H9 (cell line): Measurements from ENCODE around the gene HAL. TPM values are rescaled to one million over a fixed set of nuclear protein-coding genes. Genes with fewer than 3 reads are reported as not detected.

Experiments
- DNase-seq: peaks from one replicate; pipeline ENCODE4 v3.0.0-alpha.2; 2017
- H2AFZ ChIP-seq: one replicate; pipeline ENCODE4 v1.6.1; 2013; ENCODE audit warnings: mild to moderate bottlenecking, low read length, control low read depth, moderate library complexity
- H2AK5ac ChIP-seq: 2 replicates; pipeline ENCODE4 v1.6.1; 2013; ENCODE audit warnings: low read length, control low read depth, mixed read lengths; ENCODE audit not compliant: insufficient read length
- H2BK120ac ChIP-seq: one replicate; pipeline ENCODE4 v1.6.1; 2013; ENCODE audit warnings: low read depth, mild to moderate bottlenecking, low read length, control low read depth, inconsistent platforms; ENCODE audit not compliant: poor library complexity, severe bottlenecking
- H2BK12ac ChIP-seq: 2 replicates; pipeline ENCODE4 v1.6.1; 2013; ENCODE audit warnings: low read length, control low read depth, mixed read lengths, low read depth; ENCODE audit not compliant: insufficient read length
- H2BK15ac ChIP-seq: 2 replicates; pipeline ENCODE4 v1.6.1; 2013; ENCODE audit warnings: low read depth, low read length, control low read depth
- H2BK20ac ChIP-seq: one replicate; pipeline ENCODE4 v1.6.1; 2013; ENCODE audit warnings: low read depth, mild to moderate bottlenecking, low read length, control low read depth, inconsistent platforms; ENCODE audit not compliant: poor library complexity, severe bottlenecking
- H2BK5ac ChIP-seq: 2 replicates; pipeline ENCODE4 v1.6.1; 2013; ENCODE audit warnings: low read length, control low read depth, mixed read lengths; ENCODE audit not compliant: insufficient read length
- H3K14ac ChIP-seq: 2 replicates; pipeline ENCODE4 v1.6.1; 2013; ENCODE audit warnings: low read length, control low read depth; ENCODE audit not compliant: insufficient read depth
- H3K18ac ChIP-seq: 2 replicates; pipeline ENCODE4 v1.6.1; 2013; ENCODE audit warnings: low read depth, mild to moderate bottlenecking, mixed read lengths, low read length, control low read depth; ENCODE audit not compliant: insufficient read length
- H3K23ac ChIP-seq: 2 replicates; pipeline ENCODE4 v1.6.1; 2013; ENCODE audit warnings: low read length, control low read depth, mixed read lengths, low read depth; ENCODE audit not compliant: insufficient read length
- H3K23me2 ChIP-seq: 2 replicates; pipeline ENCODE4 v1.6.1; 2013; ENCODE audit warnings: low read depth, mild to moderate bottlenecking, mixed read lengths, low read length, control low read depth; ENCODE audit not compliant: insufficient read length, poor library complexity, severe bottlenecking
- H3K27ac ChIP-seq: 2 replicates; pipeline ENCODE4 v1.5.1; 2013; ENCODE audit warnings: low read length, control low read depth, mixed read lengths, low read depth; ENCODE audit not compliant: insufficient read length
- H3K27me3 ChIP-seq: 2 replicates; pipeline ENCODE4 v1.6.1; 2013; ENCODE audit warnings: low read length, control low read depth, inconsistent platforms; ENCODE audit not compliant: insufficient read depth
- H3K4ac ChIP-seq: 2 replicates; pipeline ENCODE4 v1.6.1; 2013; ENCODE audit warnings: low read depth, mild to moderate bottlenecking, control low read depth, inconsistent platforms, low read length, moderate library complexity
- H3K4me1 ChIP-seq: 2 replicates; pipeline ENCODE4 v1.6.1; 2013; ENCODE audit warnings: low read length, control low read depth, inconsistent platforms; ENCODE audit not compliant: insufficient read depth
- H3K4me2 ChIP-seq: 2 replicates; pipeline ENCODE4 v1.6.1; 2013; ENCODE audit warnings: low read length, control low read depth, mixed read lengths; ENCODE audit not compliant: insufficient read length, insufficient read depth
- H3K56ac ChIP-seq: 2 replicates; pipeline ENCODE4 v1.6.1; 2013; ENCODE audit warnings: low read depth, mild to moderate bottlenecking, mixed read lengths, low read length, control low read depth; ENCODE audit not compliant: insufficient read length
- H3K79me1 ChIP-seq: 2 replicates; pipeline ENCODE4 v1.6.1; 2013; ENCODE audit warnings: low read depth, mild to moderate bottlenecking, moderate library complexity, low read length, control low read depth, inconsistent platforms; ENCODE audit not compliant: insufficient read depth, poor library complexity, severe bottlenecking
- H3K79me2 ChIP-seq: 2 replicates; pipeline ENCODE4 v1.6.1; 2013; ENCODE audit warnings: low read length, control low read depth, inconsistent platforms; ENCODE audit not compliant: insufficient read depth
- H3K9ac ChIP-seq: 2 replicates; pipeline ENCODE4 v1.6.1; 2013; ENCODE audit warnings: low read length, control low read depth, mixed read lengths; ENCODE audit not compliant: insufficient read length; ENCODE audit errors: extremely low read depth
- H3K9me3 ChIP-seq: one replicate; pipeline ENCODE4 v1.6.1; 2013; ENCODE audit warnings: low read depth, low read length, inconsistent platforms; ENCODE audit not compliant: control insufficient read depth
- H3T11ph ChIP-seq: one replicate; pipeline ENCODE4 v1.6.1; 2013; ENCODE audit warnings: mild to moderate bottlenecking, low read length, control low read depth, inconsistent platforms
- H4K20me1 ChIP-seq: one replicate; pipeline ENCODE4 v1.6.1; 2013; ENCODE audit not compliant: control insufficient read depth, insufficient read length, insufficient read depth
- H4K5ac ChIP-seq: 2 replicates; pipeline ENCODE4 v1.6.1; 2013; ENCODE audit warnings: low read depth, mild to moderate bottlenecking, mixed read lengths, low read length, control low read depth; ENCODE audit not compliant: insufficient read length
- H4K8ac ChIP-seq: replicated peaks from 2 replicates; pipeline ENCODE4 v1.6.1; 2013; ENCODE audit warnings: low read length, control low read depth, mixed read lengths, low read depth; ENCODE audit not compliant: insufficient read length
- H4K91ac ChIP-seq: 2 replicates; pipeline ENCODE4 v1.6.1; 2013; ENCODE audit warnings: low read depth, mild to moderate bottlenecking, moderate library complexity, mixed read lengths, low read length, control low read depth; ENCODE audit not compliant: insufficient read length
- H3K27ac Mint-ChIP-seq, 3 experiments: 2 replicates in 2 of 3; 3 replicates in 1 of 3; pipeline ENCODE4 v1.8.0; 2020 to 2021; ENCODE audit warnings: mixed read lengths in 3 of 3, mild to moderate bottlenecking in 1 of 3, moderate library complexity in 1 of 3
- H3K27me3 Mint-ChIP-seq: 2 replicates; pipeline ENCODE4 v1.8.0; 2021; ENCODE audit warnings: low read depth, mild to moderate bottlenecking, moderate library complexity, mixed read lengths
- H3K36me3 Mint-ChIP-seq, 3 experiments: 2 replicates in 2 of 3; 3 replicates in 1 of 3; pipeline ENCODE4 v1.8.0; 2020 to 2021; ENCODE audit warnings: low read depth in 3 of 3, mixed read lengths in 3 of 3; ENCODE audit not compliant: insufficient read depth in 1 of 3
- H3K4me1 Mint-ChIP-seq, 2 experiments: 2 replicates each; pipeline ENCODE4 v1.8.0; 2020; ENCODE audit warnings: mixed read lengths in 2 of 2
- H3K4me3 Mint-ChIP-seq, 2 experiments: 2 replicates in 1 of 2; 3 replicates in 1 of 2; pipeline ENCODE4 v1.8.0; 2020 to 2021; ENCODE audit warnings: mild to moderate bottlenecking in 2 of 2, mixed read lengths in 2 of 2, moderate library complexity in 1 of 2
- H3K9me3 Mint-ChIP-seq, 2 experiments: 2 replicates in 1 of 2; 3 replicates in 1 of 2; pipeline ENCODE4 v1.8.0; 2020; ENCODE audit warnings: mild to moderate bottlenecking in 2 of 2, mixed read lengths in 2 of 2, moderate library complexity in 1 of 2
- WGBS: extraction: QIAGEN DNeasy Blood & Tissue Kit; methylation state at CpG from one replicate; pipeline ENCODE4 v1.1.7; 2013; ENCODE audit warnings: missing lambda C conversion rate, low lambda C conversion rate, mixed read lengths; ENCODE audit not compliant: insufficient read length; ENCODE audit errors: extremely low coverage; 5-methylcytosine and 5-hydroxymethylcytosine counted together
- total RNA-seq: library from RNA; stranded (reverse); gene quantifications from 2 replicates; pipeline ENCODE4 v1.2.1, GENCODE V29; 2021
- TF ChIP-seq, protein P1 (sequence below): fragments of 200-600 bp; sonication (generic); conservative IDR thresholded peaks from 3 replicates; pipeline ENCODE4 v1.8.0; 2021; ENCODE audit warnings: antibody characterized with exemption, mild to moderate bottlenecking

Gene HAL
- total RNA-seq, 1 experiment from 2014 or later: 0.35 TPM

DNA sequence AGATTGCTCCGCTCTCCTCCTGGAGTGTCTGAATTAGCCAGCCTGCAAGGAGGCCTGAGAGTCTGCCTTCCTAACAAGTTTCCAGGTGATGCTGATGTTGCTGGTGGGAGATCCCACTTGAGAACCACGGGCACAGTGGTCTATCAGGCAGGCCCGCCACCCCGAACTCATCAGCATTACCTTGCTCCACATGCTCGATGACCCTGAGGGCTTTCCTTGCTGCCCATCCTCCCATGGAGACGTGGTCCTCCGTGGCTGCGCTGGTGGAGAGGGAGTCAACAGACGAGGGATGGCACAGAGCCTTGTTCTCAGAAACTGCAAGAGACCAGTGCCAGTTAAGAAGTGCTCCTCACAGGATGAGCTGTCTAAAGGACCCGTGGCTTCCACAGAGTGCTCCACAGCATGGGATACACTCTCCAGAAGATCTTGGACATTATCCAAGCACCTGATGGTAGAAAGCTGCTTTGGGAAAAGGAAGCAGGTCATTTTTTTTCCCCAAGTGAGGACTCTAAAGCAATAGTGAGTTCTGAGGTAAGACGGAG is 18.3 kb downstream of the HAL start:
- no peak overlapping the region for H3K56ac ChIP-seq
- DNase-seq: no peak
- no peaks in the 10 kb centered on the region for H3K23me2 ChIP-seq
- H3K9me3 Mint-ChIP-seq: no peaks in the 10 kb centered on the region
- H3K27me3 Mint-ChIP-seq: no peaks in the 10 kb centered on the region; the same call in none of the 2 replicates
- no peak overlapping the region for H3K23ac ChIP-seq
- peaks cover 9 to 18% of the 10 kb centered on the region in 2 experiments for H3K4me1 Mint-ChIP-seq
- H3K4me2 ChIP-seq: no peak overlapping the region
- H2BK5ac ChIP-seq: no peak overlapping the region
- no peak overlapping the region for H3K27ac ChIP-seq
- no CpG with 5 or more reads among the region's 11 CpGs for WGBS
- H4K91ac ChIP-seq: no peak overlapping the region
- no peaks in the 10 kb centered on the region for H3K79me1 ChIP-seq
- no peak overlapping the region for H4K8ac ChIP-seq
- no peak overlapping the region for H3K9ac ChIP-seq
- no peak overlapping the region for H3K4me3 Mint-ChIP-seq
- H3K4ac ChIP-seq: no peak overlapping the region
- no peak overlapping the region for H4K5ac ChIP-seq
- H3K4me1 ChIP-seq: peaks cover 2% of the 10 kb centered on the region; the same call in 1 of the 2 replicates
- H3K27me3 ChIP-seq: no peaks in the 10 kb centered on the region
- no peaks in the 10 kb centered on the region for H3K9me3 ChIP-seq
- H2BK12ac ChIP-seq: no peak overlapping the region
- H2BK120ac ChIP-seq: no peak overlapping the region
- H3K18ac ChIP-seq: no peak overlapping the region
- no peak overlapping the region for H2AK5ac ChIP-seq
- H3K14ac ChIP-seq: no peak overlapping the region
- no peak overlapping the region for H2AFZ ChIP-seq
- no peak overlapping the region for H2BK20ac ChIP-seq
- no peaks in the 10 kb centered on the region; a peak in 1 of 7 replicates for H3K36me3 Mint-ChIP-seq
- TF ChIP-seq, protein P1, sequence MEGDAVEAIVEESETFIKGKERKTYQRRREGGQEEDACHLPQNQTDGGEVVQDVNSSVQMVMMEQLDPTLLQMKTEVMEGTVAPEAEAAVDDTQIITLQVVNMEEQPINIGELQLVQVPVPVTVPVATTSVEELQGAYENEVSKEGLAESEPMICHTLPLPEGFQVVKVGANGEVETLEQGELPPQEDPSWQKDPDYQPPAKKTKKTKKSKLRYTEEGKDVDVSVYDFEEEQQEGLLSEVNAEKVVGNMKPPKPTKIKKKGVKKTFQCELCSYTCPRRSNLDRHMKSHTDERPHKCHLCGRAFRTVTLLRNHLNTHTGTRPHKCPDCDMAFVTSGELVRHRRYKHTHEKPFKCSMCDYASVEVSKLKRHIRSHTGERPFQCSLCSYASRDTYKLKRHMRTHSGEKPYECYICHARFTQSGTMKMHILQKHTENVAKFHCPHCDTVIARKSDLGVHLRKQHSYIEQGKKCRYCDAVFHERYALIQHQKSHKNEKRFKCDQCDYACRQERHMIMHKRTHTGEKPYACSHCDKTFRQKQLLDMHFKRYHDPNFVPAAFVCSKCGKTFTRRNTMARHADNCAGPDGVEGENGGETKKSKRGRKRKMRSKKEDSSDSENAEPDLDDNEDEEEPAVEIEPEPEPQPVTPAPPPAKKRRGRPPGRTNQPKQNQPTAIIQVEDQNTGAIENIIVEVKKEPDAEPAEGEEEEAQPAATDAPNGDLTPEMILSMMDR: no peak
- H4K20me1 ChIP-seq: no peaks in the 10 kb centered on the region
- 0 out of 2 replicates have a peak overlapping the region, but pooled peaks have one; percentile 59 for H2BK15ac ChIP-seq
- H3K79me2 ChIP-seq: no peaks in the 10 kb centered on the region
- 0 out of 7 replicates have a peak overlapping the region, but pooled peaks of 1 of the 3 experiments have one; percentile 52 for H3K27ac Mint-ChIP-seq
- no peak overlapping the region for H3T11ph ChIP-seq
